ENCODE results near the gene NRG3.

Gene NRG3

DNA sequence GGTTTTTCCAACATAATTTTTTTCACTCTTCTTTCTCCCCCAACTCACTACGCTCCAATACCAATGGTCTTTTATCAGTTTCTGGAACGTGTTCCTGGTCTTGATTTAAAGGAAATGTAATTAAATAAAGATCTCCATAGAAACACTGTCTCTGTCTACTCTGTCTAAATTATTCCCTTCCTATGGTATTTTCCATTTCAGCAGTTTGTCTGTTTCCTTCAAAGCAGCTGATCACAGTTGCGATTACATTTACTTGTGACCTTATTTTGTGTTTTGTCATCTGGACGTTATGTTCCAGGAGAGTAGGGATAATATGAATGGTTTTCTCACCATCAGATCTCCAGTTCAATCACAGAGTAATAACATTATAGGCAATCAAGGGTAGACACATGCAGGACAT is 359.2 kb downstream of the NRG3 start:
- DNase-seq, result no peak

DNA sequence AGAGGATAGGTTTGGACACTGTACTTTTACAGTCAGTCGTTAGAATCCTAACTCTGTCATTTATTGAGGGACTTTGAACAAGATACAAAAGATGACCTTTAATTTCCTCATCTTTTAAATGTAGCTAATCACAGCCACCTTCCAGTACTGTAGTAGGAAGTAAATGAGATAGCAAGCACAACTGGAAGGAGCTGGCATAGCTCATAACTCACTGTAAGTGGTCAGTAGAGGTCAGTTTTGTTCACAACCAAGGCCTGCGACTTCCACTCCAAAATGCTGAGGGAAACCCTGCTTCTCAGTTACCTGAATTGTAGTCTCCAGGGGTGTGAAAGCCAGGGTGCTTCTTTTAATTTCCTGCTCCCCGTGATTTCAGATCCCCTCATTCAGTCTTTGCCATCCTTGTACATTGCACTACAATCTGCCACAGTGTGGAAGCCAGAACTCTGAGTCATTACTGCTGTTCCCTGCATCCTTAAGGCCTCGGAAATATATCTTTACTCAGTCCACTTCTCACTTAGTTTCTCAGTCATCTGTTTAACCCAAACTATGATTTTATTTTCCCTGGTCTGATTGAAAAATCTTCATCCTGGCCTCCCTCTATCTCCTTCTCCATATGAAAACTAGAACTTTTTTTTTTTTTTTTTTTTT is 361.2 kb downstream of the NRG3 start:
- DNase-seq, result no peak

DNA sequence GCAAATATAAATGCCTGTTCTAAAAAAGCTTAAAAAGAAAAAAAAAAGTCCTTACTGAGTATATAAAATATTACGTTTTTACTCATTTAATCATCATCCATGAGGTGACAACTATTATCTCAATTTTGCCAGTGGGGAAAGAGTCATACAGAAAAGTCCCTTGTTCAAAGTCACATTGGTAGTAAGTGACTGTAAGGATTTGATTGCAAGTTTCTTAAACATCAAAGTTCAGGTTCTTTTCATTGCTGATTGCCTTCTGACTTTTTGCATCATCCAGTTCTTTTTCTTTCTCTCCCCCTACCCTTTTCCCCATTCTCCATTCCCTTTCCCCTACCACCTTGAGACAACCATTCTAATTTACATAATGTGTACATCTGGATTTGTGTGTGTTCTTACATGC is 363.3 kb downstream of the NRG3 start:
- no peak for DNase-seq

DNA sequence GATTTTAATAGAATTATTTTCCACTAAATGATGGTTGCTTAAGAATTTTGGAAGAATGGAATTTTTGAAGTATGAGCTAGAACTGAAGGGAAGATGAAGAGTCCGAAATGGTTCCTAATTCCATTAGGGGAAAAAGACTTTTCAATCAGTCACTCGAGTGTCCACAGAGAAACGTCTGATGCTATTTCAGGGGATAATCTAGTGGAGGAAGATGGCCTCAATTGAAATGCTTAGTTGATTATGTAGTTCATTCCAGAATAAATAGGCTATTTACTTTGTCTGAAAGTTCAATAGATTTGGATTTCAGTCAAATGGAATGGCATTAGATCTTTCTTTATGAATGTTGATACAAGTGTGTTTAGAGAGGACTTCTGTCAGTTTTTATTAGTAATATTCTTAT is 365.4 kb downstream of the NRG3 start:
- DNase-seq, result no peak

DNA sequence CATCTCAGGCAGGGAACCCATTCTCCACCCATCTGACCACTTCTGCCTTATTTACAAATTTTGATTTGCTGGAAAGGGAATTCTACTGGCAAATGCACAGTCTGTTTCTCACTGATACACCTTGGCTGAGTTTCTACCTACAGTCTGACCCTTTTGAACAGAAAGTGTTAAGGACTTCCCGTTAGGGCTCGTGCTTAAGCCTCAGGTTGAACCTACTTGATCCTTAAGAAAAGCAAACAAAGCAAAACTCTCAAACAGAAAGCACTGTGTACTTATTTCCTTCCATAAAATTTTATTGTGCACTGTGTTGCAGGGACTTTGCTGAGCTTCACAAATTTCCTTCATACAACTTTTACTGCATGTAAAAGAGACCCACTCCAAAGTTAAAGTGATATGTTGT is 367.8 kb downstream of the NRG3 start:
- no peak for DNase-seq

DNA sequence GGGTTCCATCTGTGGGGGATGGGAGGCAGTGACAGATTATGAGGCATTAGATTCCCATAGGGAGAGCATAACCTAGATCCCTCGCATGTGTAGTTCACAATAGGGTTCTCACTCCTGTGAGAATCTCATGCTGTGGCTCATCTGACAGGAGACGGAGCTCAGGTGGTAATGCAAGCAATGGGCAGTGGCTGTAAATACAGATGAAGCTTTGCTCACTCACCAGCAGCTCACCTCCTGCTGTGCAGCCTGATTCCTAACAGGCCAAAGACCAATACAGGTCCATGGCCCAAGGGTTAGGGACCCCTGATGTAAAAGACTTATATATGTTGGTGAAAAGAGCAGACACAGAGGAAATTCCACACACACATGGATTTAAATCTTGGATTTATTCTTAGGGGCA is 370.2 kb downstream of the NRG3 start:
- no peak for DNase-seq

DNA sequence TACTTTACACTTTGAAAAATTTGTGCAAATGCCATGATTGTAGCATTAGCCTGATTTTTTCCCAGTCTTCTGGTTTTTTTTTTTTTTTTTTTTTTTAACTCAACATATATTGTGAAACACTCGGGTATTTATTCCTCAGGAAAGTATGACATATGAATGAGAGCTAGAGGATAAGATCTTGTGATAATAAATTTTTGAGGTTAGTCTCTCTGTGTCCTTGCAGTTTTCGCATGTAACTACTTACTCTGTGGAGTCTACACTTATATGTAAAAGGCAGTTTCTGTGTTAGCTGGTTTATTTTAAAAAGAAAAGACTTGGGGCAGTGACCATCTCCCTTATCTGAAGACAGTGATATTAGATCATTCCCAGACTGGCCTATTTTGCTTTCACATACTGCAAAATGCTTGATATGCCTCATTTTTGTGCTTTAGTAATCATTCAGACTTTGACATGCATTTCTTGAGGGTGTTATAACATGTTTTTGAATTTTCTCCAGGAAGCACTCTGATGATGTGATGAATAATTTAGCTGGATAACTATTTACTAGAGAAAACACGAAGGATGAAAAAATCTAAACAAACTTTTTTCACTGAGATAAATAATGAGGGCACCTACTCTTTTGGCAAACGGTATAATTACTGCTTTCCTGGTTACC is 371.0 kb downstream of the NRG3 start:
- no peak for DNase-seq

DNA sequence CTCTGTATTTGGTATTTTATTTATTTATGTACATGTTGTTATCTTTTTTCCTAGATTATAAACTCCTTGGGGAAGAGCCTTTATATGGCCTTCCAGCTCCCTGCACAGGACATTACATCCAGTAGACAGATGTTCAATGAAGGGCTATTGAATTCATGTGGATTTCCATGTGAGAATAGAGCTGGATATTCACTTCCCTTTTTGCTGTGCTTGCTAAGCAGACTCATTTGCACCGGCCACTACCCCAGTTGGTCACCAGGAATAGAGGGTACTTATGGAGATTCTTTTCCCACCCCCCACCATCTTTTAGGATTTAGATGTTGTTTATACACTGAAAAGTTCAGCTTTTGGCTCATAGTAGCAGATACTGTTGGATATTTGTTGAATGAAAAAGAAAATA is 374.1 kb downstream of the NRG3 start:
- no peak for DNase-seq

DNA sequence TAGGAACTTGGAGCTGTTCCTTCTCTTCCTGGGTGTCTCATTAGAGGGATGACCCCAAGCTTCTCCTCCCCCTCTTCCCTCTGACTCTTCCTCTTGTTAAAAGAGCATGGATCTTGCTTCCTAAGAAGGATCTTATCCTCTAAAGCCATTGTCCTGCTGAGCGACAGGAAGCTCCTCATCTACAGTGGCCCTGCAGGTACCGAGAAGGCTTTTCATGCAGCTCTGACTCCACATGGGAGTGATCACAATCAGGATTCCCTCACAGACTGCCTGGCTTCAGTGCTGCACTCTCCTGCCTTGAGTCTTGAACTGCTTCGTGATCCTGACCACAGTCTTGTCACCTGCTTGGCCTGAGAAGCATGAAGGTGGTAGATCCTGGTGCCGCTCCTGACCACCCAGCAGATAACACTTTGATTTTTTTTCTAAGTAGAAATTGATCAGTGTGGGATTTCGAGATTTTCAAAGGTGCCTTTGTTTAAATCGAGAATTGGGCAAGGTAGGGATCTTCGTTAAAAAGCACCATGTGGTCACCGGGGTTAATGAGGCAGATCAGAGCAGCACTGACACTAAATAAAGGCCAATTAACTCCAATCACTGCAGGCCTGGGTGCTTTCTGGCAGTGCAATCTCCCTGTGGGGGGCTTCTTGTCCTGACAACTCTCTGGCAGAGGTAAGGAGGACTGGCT is 376.4 kb downstream of the NRG3 start:
- DNase-seq, result no peak

DNA sequence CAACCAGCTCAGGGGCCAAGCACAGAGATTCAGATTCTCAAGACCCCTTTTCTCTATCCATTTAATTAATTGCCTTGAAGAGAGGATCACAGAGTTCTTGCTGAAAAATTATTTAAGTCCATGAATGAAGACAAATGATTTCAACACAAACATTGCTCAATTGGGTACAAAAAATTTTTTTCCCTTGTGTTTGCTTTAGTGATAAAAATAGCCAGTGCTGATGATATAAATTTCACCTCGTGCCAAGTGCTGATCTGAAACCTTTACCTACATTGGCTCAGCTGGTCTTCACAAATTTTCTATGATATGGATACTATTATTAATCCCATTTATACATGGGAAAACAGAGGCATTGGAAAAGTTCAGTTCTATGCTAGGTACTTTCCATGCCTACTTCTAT is 377.1 kb downstream of the NRG3 start:
- no peak for DNase-seq

DNA sequence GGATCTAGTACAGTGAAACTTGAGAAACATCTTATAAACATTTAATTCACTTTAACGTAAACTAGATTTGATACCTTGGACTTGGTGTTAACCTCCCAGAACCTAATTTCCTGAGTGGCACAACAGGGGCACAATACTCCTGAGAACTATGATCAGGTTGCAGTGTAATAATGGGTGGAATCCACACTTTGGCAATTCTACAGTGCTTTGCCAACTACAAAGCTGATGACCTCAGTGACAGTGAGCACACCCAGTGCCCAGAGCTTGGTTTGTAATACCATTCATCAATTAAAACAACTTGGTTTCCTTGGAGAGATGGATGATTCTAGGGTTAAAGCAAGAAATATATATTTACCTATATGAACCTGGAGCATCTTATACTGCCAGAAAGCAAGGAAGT is 379.2 kb downstream of the NRG3 start:
- DNase-seq, result no peak

DNA sequence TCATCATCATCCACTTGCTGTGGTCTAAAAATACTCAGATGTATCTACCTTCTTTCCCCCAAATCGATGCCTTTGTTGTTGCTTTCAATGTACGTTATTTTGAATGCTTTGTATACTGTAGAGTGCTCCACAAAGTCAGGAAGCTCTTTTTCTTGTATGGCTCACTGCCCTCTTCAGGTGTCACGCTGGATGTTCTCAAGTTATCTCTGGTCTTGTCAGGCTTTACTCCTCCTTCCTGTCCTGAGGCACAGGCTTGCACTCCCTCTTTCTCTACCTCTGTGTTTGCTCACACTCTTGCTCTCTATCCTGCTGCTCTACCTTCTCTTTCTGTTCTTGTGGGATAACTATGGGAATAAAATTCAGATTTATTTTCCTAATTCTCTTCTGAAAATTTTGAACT is 381.3 kb downstream of the NRG3 start:
- DNase-seq, result no peak

DNA sequence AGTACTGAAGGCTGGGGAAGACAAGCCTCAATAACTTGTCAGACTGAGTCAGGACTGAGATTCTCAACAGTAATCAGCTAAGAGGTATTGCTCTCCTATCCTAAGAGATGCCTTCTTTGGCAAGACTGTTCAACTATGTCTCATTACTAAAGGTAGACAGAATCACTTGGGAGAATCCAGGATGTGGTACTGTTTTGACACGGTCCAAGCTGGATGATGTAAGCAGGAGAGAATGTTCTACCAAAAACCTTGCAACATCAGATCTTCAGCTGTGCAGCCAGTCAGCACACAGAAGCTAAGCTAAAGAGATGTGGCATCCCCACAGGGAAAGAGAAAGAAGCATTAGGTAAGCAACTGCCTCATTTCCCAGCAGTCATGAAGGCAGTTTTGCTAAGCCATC is 391.4 kb downstream of the NRG3 start:
- no peak for DNase-seq

DNA sequence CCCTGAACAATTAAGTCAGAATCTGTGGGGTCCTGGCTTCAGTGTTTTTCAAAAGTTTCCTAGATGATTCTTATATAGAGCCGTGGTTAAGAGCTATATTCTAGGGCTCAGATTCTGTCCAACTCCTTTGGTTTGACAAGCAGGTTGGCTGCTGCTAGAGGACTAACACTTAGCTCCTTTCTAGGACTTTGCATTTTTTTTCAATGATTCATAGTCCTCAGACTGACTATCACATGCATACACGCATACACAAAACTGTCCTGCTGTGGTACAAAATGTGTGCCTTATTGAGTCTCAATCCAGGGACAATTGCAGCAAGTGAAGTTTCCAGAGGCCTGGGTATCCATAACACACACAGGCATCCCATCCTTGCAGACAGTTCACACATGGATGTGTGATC is 392.0 kb downstream of the NRG3 start:
- DNase-seq, result no peak

DNA sequence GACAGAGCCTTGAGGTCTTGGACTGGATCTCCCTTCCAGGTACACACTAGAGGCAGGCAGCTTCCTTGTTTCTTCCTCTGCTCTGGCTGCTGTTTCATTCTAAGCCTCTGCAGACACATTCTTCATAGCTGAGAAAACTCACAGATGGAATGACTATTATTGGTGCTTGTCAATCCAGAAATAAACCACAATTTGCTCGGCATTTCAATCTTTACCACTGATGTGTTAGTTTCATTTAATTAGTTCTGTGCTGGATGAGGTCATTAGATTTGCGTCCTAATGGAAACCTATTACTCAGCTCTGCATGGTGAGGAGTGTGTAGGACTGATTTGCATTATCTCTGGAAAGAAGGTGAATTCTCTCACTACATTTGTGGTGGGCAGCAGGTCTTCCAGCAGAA is 392.5 kb downstream of the NRG3 start:
- DNase-seq, result no peak

DNA sequence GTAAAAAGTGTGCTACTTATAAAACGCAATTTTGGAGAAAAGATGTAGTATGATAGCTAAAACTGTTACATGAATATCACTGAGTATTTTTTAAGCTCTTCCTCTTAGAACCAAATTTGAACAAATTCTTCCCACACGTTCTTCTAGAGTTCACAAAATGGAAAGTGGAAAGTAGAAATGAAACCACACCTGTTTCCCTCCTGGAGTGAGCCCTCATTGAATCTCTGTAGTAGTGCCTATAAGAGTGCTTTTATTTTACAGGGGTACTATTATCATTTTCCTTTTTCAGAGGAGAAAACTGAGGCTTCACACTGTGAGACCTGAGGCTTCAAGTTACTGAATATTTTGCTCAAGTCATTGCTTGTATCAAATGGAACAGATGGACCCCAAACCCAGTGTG is 393.0 kb downstream of the NRG3 start:
- DNase-seq, result no peak

DNA sequence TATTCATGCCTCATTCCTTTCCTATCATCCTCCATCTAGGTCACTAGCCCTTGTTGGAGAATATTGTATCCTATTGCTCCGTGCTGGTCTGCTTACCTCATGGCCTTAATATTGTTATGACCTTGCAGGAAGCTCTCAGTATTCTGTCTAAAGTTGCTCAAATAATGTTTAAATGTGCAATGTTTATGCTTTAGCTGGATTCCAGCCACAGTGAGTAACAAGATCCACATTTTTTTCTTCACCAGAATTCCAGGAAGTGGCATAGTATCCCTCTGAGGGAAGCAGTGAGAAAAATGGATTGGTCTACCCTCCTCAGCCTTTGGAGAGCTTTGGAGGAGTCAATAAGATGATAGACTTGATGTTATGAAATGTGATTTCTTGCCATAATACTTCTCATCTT is 402.6 kb downstream of the NRG3 start:
- no peak for DNase-seq

DNA sequence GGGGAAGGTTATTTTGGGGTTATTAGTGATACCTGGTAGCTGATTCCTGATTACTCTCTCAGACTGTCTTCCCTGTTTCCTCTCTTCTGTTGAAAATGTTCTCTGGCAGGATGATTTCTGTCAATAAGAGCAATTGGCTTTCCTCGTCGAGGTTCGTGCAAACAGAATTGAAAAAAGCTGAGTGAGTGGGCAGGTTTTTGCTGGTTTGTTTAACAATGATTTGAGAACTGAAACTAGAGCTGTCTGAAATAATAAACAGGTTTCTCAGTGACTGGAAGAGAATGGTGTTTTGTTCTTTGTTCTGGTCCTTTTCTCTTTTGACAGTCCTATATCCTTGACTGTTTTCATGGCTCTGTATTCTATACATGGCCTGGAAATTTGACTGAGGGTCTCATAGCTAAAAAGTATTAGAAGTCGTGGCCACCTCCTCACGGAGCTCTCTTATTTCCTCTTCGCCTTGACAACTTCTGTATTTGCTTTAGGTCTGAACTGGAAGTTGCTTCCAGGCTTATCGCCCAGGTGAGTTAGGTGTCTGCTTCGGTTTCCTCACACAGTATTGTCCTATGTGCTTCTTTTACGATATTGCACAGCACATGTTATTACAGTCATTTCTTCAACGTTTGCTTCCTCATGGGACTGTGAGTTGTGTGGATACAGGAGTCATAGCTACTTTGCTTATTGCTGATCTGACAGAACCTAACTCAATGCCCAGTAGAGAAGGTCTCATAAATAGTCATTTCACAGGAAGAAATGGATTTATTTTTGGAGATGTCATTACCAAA is 403.6 kb downstream of the NRG3 start:
- no peak for DNase-seq

DNA sequence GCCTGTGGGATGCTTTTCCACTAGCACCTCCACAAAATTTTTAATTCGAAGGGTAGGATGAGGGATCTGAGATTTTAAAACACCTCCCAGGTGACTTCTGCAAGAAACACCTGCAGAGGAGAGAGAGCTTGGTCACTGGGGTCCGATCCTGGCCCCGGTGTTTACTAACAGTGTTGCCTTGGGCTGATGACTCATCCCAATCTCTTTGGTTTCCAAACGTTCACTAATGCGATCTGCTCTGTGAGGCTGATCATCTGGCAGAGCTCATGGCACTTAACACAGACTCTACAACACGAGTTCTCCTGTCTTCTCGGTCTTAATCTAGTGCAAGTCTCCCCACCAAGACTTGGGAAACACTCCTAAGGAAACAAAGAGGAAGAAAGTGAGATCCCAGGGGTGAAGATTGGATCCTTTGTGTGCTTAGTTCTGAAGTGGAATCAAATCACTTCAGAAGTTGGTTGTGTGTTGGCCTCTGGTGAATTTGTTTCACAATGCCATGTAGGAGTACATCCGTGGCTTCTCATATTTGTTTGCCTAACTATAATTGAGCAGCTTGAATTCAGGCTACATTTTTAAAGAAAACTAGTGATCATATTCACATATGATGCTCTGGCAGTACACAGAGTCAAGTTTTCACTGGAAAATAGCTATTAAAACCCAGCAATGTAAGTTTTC is 407.9 kb downstream of the NRG3 start:
- DNase-seq, result no peak

DNA sequence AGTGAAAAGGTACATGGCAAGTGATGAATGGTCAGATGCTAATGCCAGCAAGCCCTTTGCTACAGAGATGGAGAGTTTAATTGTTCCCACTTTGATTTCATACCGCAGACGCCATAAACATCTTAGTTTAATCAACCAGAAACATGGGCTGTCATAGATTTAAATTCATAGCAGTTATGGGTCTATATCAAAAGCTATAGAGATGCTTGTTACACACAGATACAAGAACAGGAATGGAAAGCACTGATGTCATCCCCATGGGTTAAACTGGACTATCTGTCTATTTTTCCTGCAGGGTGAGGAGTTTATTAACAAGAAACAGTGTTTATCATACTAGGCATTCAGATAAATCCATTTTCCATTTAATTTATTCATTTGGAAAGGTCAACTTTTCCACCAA is 409.2 kb downstream of the NRG3 start:
- DNase-seq, result no peak

DNA sequence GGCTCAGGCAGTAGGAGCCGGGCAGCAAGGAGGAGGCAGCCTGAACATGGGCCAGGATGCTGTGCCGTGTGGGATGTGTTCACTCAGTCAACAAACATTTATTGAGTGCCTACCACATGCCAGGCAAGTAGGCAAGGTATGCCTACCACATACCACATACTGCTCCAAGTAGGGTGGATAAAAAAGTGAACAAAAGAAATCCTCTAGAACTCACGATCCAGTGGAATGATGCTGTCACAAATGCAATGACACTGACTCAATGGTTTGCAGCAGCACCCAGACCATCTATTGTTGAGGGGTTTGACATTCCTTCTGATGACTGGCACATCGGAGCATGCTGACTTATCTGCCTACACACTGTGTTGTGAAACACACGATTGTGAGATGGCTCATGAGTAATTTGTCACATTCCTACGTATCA is 413.5 kb downstream of the NRG3 start:
- DNase-seq, result no peak

DNA sequence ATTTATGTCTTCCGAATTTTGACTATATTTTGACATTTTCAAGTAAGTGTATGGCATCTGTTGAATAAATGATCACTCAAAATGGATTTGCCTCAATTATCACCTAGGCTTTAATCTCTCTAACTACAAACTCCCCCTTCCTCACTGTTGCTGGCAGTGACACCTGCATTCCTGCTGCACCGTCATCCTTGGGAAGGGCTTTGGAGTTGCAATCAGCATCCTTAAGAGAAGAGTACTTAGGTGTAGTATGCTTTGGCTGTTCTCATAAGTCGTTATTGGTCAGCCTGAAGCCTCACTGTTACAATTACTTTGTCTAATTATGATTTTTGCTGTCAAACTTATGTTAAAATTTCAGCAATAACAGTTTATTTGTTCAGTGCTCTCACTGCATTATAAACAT is 415.0 kb downstream of the NRG3 start:
- DNase-seq, result no peak

DNA sequence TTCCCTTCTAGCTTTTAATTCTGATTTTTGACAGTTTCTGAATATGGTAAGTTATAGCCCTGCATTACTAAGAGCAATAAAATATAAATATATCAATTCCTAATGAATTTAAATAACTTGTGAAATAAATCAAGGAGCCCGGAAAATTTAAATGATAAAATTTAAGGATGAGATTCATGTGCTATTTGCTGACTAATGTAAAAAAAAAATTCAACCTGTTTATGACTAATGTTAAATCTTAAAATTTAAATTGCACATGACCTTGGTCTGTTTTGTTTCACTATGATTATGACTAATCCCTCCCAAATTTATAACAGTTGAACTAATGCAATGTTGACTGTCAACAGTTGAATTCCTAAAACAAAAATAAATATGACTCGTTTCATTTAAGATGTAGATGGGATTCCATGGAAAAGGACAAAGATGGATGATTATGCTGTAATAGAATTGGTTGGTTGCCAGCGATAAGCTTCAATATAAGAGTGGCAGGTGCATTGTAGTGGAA is 419.9 kb downstream of the NRG3 start:
- no peak for DNase-seq

All from inflammatory macrophage treated with lipopolysaccharide for 1 hour (primary cell).